HG02981 (cell line): ENCODE data around the gene NDUFS6.

ENCODE experiments used
- ATAC-seq: cut with Tn5 transposase; IDR thresholded peaks from one replicate; pipeline ENCODE4 v1.9.1; 2021; ENCODE audit warnings: mild to moderate bottlenecking, moderate library complexity; ENCODE audit not compliant: unreplicated experiment

NDUFS6 gene

DNA sequence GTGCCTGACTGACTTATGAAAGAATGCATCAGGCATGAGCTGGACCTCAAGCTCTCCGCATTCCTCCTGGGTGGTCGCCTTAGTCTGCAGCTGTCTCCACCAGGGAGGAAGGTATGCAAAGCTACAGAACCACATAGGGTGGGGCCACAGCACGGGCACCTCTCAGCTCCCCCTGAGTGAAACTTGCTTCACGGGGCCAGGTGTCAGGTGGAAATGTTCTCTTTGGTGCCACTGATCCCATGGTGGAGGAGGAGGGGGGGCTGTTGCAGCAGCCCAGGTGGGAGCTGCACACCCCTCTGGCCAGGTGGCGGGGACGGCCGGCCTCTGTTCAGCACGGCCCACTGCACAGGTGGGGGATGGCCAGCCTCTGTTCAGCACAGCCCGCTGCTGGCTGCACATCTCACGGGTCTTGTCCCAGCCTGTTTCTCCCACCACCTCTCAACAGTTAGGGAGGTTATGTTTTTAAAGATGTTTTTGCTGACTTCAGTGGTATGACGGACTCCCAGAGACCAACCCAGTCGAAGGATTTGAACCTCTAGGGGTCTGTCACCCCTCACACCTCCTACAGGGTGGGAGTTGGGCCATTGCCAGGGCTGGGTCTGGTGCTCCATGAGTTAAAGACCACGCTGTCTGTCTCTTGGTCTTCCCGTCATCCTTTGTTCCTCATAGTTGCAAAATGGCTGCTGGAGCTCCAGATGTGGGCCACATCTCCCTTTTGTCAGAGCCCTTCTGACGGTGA lies 35.9 kb upstream of the NDUFS6 start:
- peak; percentile 79 for ATAC-seq

DNA sequence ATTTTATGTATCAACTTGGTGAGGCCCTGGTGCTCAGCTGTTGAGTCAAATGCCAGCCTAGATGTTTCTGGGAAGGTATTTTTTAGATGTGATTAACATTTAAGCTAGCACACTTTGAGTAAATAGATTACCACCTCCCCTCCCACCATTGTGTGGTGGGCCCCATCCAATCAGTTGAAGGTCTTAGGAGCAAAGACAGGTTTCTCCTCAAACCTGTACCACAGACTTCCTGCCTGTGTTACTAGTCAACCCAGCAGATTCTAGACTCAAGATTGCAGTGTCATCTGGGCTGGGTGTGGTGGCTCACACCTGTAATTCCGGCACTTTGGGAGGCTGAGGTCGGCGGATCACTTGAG lies 35.3 kb upstream of the NDUFS6 start:
- ATAC-seq: no peak

DNA sequence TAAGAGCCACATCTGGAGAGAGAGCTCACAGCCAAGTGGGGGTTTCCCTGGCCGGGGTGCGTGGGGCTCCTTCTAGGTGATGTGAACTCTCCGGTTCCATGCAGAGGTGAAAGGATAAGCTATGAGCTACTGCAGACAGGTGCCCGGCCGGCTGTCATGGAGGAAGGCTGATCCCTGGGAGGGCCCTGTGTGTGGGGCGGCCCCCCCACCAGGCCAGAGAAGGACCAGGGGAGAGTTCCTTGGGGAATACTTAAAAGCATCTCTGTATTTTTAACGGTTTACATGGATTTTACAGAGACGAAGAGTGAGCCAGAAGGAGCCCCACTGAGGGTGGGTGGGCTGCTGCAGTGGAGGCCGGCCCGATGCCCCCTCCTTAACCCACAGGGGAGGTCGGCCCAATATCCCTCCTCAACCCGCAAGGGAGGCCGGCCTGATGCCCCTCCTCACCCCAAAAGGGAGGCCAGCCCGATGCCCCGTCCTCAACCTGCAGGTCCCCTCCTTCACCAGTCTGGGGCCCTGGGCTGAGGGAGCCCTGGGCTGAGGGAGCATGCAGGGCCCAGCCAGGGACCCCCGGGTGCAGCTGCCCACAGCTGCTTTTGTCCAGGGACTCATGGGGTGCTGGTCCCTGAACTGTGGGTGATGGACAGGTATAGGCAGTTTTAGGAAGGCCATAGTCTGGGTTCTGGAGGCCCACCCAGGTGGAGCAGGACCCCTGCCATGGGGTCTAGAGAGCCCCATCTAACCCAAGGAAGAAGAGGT lies 33.5 kb upstream of the NDUFS6 start:
- ATAC-seq: no peak

DNA sequence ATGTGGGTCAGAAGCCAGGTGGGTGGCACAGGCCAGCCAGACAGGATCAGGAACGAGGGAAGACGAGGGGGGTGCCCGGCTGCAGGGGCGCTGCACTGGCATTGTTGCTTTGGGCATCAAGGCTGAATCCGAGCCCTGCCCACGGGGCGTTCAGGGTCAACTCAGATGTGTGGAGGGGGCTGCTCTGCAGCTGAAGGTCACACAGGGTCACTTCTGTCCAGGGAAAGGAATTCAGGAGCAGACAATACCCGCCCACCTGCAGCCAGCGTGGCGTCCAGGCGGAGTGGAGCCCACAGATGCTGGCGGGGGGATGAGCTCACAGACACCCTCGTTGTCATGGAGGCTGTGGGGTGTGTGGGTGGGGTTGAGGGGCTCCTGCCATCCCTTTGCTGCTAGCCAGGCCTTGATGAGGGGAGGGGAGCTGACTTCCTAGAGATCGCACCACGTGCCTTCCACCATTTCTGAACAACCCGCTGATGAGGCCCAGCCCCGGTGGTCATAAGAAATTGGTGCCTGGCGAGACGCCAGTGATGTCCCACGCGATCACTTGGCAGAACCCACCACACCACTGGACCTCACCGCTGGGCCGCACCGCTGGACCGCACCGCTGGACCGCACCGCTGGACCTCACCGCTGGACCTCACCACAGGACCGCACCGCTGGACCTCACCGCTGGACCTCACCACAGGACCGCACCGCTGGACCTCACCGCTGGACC lies 32.8 kb upstream of the NDUFS6 start:
- no peak for ATAC-seq

DNA sequence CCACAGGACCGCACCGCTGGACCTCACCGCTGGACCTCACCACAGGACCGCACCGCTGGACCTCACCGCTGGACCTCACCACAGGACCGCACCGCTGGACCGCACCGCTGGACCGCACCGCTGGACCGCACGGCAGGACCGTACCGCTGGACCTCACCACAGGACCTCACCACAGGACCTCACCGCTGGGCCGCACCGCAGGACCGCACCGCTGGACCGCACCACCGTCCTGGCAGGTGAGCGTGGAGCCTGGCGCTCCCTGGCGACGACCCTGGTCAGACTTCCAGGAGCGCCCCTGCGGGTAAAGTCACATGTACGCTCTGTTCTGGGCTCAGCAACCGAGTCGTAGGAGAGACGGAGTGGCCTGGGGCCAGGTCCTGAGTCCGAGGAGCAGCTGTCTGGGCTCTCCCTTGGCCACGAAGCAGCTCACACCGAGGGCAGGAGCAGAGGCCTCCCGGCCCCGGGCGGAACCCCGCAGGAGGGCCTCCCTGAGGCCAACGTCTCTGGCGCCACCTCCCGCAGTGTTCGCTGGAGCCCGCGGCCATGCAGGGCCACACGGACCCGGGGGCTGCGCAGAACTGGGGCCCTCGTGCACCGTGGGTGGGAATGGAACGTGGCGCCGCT lies 32.1 kb upstream of the NDUFS6 start:
- no peak for ATAC-seq

DNA sequence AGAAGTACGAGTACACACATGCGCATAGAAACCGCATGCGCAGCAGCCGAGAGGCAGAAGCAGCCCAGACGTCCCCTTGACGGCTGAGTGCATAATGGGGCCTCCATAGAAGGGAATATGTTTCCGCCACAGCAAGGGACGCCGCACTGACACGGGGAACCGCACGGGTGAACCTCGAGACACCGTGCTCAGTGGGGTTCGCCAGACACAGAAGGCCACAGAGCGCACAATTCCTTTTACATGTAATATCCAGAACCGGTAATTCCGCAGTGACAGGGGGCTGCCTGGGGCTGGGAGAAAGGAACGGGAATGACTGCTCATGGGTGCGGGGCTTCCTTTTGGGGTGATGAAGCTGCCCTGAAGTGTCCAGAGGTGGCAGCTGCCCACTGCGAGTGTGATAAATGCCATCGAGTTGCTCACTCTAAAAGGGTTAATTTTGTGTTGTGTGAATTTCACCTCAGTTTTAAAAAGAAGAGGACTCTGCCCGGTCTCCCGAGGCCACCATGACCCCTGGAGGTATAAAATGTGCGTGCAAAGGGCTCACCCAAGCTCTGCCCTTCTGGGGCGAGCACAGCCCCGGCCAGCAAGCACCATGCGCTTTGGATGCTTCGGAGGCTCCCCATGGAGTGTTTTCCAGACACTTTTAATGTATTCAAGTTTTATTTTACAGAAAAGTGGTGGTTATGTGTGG lies 31.3 kb upstream of the NDUFS6 start:
- no peak for ATAC-seq

DNA sequence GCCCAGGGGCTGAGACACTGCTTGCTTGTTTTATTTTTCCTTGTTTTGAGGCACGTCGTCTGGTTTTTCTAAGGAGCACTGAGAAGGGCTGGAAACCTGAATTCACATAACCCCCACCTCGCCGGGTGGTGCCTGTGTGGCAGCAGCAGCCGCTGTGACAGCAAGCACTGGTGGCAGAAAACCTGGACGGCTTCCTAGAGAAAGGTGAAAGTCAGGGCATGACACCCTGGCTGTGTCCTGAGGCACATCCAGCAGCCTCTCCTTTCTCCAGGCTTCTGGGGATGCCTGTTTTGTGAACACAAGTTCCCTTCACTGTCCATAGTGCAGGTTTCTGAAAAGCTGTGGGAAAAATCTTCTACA lies 30.8 kb upstream of the NDUFS6 start:
- ATAC-seq: no peak

DNA sequence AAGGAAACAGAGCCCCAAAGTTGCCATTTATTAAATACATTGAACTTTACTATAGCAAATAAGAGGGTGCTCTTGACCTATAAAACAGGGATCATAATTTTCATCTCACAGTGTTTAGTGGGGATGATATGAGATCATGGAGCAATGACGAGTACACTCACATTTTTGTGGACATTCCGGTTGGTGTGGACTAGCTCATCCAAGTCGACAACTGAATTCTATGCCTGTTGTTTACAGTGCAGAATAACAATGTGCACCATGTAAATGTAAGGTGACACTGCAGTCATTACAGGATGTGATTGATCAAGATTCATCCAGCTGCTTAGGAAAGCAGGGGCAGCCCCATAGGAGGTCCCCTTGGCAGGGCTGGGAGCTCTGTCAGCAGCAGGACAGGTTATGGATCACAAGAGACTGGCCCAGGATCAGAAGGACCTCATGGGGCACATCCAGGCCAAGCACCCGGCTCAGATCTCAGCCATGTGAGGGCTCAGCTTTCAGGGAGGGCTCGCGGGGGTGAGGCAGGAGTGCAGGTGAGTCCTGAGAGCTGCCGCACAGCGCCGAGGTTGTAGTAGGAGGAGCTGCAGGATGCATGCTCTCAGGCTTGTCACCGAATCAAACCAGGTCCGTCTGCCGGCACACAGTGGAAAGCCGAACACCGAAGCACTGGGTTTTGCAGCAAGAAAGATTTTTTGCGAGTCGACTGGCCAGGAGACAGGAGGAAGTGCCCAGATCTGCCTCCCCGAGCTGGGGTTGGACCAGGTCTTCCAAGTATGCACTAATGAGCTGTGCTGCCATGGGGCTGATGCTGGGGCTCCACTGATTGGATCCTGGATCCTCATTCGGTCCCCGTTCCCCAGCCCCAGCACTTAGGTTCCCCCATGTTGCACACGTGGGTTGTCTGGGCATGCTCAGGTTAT lies 29.8 kb upstream of the NDUFS6 start:
- no peak for ATAC-seq

DNA sequence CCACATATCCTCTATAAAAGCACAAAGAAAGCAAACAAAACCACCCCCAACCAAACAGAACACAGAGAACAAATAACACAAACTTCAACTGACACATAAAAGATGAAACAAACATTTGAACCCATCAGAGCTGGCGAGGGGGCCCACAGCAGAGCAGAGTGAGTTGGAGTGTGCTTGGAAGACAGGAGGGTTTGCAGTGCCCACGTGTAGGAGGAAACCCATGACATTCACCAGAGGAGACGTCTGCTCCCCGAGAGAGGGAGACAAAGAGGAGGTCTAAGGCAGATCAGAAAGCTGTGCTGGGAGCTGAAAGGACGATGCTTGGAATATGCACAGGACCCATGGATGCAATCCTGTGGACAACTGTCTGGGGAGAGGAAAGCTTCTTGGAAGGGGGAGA lies 28.6 kb upstream of the NDUFS6 start:
- ATAC-seq: no peak

DNA sequence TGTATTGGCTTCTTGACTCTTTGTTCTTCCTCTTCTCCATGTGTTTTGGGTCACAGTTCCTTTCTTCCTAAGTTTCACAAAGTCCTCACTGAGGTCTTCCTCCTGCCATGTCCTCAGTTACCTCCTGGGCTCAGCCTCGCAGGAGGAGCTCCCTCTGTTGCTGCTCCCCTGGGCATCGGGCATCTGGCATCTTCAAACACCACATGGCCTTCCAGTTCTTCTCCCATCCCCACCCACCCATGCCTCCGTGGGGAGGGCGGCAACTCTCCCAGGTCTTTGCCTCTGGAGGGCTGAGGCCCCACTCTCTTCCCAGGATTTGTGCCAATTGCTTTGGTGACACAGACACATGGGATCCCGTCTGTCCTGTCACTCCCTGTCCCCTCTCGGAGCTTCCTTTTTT lies 24.4 kb upstream of the NDUFS6 start:
- no peak for ATAC-seq

DNA sequence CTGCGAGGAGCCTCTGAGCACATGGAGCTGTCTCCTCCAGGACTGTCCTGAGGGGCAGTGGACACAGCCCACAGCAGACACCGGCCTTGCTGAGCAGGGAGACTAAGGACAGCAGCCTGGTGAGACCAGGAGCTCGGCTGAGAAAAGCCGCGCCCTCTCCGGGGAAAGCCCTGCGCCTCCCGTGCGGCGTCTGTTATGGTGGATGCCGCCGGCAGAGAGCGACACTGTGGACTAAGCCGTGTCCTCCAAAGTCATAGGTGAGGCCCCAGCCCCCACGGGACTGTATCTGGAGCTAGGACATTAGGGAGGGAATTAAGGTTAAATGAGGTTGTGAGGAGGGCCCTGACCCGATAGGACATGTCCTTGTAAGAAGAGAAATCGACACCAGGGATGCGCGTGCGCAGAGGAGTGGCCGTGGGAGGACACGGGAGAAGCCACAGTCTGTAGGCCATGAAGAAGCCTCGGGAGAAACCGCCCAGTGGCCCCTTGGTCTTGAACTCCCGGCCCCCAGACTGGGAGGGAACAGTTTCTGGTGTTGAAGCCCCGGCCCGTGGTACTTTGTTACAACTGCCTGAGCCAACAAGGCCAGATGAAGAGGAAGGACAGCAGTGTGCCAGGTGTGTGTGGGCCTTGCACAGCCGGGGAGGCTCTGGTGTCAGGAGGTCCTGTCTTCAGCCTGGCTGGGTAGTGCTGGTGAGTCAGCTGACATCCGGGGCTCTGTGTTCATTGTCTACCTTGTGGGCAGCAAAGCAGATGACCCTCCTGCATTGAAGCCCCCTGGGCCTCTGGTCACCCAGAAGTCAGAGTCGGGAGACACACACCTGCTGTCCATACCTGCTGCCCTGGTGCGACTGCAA lies 23.7 kb upstream of the NDUFS6 start:
- no peak for ATAC-seq

DNA sequence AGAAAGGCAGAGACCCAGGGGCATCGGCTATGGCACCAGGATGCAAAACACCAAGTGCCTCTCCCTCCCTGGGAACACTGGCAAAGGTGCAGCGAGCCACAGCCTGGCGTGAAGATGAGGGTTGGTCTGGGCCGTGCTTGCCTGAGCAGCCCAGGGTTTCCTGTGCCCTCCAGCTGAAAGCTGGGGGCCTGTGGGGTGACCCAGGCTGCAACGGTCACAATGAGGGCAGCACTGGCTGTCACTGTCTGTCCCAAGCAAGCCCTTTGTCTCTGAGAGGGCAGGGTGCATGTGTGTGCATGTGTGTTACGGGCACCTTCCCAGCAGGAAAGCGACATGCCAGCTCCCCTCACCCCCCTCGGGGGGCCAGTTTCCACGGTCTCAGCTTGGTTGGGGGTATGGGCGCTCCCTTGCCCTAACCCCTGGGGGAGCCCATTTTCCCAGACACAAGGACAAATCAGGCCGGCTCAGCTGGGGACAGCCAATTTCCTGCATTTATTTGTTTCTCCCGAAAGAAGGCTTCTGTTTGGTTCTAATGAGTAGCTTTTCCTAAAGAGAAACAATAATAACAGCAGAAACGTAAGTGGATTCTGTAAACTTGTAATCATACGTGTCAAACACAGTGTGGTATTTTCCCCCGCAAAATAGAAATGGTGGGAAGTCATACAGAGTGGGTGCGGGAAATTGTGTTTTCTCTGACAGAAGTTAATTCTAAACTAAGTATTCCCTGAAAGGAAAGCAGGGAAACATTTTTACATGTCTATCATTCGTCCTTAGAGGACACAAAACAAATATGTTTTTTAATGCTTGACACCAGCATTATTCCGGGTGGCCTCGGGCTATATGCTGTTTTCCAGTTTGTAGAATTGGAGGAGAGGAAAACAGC lies 22.8 kb upstream of the NDUFS6 start:
- ATAC-seq: no peak

DNA sequence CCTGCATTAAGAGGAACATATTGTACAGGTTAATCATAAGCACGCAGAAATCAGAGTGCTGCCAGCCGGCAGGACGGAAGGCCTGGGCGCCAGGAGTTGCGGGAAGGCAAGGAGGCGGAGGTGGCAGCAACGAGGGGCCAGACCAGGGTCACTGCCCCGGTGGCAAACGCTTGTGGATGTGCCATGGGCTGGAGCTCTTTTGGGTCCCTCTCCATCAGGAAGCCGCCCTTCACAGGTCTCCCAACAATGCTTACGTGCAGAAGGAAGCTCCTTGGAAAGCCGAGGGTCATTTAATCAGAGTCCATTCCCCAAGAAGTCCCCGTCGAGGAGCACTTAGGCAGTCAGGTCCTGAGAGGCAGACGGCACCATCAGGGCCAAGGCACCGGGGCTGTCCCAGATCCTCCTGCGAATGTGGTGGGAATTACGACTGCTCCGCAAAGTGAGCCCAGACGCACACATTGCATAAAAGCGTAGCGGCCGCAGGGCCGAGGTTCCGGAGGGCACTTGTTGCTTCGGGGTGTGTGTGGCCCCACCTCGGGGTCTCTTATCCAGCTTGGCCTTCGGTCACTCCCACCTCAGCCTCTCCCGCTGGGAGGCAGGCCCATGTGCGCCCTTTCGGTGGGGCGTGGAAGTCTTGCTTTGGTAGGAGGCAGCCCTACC lies 22.1 kb upstream of the NDUFS6 start:
- no peak for ATAC-seq

DNA sequence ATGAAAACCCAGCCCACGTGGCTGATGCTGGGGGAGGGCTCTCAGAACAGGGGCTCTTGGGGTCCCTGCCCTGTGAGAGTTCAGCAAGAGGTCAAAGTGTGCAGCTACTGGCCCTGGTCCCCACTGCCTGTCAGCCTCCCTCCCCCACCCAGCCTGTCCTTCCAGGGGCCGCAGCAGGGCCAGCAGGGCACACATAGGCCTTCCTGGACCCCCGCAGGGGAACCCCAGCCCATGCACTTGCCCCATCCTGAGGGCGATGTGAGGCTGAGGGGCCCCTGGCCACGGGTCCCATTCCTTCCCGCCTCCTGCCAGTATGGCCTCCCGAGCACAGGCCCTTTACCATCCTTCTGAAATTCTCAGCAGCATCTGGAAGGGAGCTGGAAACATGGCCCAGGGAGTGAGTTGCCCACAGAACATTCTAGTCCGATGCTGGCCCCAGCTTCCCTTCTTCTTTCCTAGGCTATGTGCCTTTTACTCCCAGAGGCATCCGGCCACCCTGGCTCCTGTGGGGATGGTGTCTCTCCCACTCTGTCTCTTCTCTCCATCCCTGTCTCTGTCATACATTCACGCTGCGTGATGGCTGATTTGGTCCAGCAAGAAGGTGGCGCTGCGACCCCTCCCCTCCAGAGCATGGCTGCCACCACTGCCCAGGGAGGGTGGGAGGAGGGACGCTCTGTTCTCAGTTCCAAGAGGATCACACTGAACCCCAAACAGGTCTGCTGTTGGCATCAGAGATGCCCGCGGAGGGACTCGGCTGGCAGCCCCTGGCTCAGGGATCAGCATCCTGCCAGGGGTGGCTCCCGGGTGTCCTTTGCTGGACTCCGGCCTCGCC lies 21.2 kb upstream of the NDUFS6 start:
- ATAC-seq: no peak

DNA sequence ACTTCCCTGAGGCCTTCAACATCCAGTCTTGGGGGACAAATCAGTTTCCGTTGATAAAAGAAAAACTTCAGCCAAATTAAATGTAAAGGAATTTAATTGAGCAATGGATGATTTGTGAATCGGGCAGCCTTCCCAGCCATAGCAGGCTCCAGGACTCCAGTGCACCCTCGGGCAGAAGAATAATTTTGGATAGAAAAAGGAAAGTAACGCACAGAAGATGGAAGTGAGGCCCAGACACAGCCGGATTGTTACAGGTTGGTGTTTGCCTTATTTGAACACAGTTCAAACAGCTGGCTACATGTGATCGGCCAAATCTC lies 20.6 kb upstream of the NDUFS6 start:
- ATAC-seq: no peak

DNA sequence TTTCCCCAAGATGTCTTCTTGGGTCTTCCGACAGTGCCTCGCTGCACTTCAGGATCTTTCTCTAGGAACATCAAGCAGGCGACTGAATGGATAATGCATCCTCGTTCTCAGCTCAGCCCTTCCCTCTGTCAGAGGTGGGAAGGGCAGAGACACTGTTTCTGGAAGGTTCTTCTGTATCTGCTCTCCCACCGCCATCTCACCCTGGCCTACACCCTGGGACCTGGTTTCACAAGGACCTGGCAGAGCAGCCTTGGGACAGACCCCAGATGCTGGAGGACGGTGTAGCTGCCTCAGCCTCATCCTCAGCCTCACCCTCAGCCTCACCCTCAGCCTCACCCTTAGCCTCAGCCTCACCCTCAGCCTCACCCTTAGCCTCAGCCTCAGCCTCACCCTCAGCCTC lies 20.1 kb upstream of the NDUFS6 start:
- ATAC-seq: no peak
